Measurements from ENCODE around the gene CFAP43.

DNA sequence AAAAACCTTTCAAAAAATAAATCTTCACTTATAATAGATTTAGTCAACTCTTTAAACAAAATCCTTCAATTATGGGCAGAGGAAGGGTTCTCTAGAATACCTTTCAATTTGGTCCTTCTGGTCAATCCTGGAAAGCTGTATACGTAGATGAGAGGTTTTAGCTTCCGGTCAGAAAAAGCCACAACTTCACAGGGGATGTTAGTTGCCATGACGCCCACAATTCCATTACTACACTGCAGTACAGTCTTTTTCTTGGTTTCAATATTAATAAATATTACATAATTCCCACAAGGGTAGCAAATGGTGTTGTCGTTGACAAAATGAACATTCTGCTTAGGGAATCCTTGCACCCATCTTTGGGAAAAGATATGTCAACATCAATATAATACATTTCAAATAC lies 1.7 kb downstream of the CFAP43 start:
- TF ChIP-seq CTCF (IDR thresholded peaks at IDR 0.05) (no peak), POLR2A (IDR thresholded peaks at IDR 0.05) (no peak), POLR2AphosphoS5 (IDR thresholded peaks at IDR 0.05) (no peak), EP300 (IDR thresholded peaks at IDR 0.05) (no peak)

Measured in sigmoid colon (tissue), 4 donors.